WTC11 (cell line): ENCODE data around the gene TMEM63C. TPM values are rescaled to one million over a fixed set of nuclear protein-coding genes. Genes with fewer than 3 reads are reported as not detected.

Source experiments
- ATAC-seq: fragments of 200-7000 bp; cut with Tn5 transposase; 2 replicates; pipeline ENCODE4 v1.10.0; 2021; ENCODE audit warnings: mild to moderate bottlenecking, moderate library complexity
- CTCF ChIA-PET: fragments of 300-600 bp; sonication (Branson Sonifier 250); formaldehyde crosslinking; loops from one replicate; lab custom pipeline; 2021; ENCODE audit warnings: antibody characterized with exemption; lab: Charles Lee
- POLR2A ChIA-PET: fragments of 350-600 bp; sonication (Branson Sonifier 250); formaldehyde crosslinking; loops from one replicate; lab custom pipeline; 2021; ENCODE audit warnings: antibody characterized with exemption; lab: Charles Lee
- DNase-seq: peaks from one replicate; pipeline ENCODE4 v3.0.0; 2021; ENCODE audit warnings: low spot score
- H3K27ac Mint-ChIP-seq: 2 replicates; pipeline ENCODE4 v1.8.0; 2021; ENCODE audit warnings: mixed read lengths
- H3K27me3 Mint-ChIP-seq: 2 replicates; pipeline ENCODE4 v1.8.0; 2021; ENCODE audit warnings: low read depth, mild to moderate bottlenecking, moderate library complexity, mixed read lengths
- H3K36me3 Mint-ChIP-seq: 2 replicates; pipeline ENCODE4 v1.8.0; 2021; ENCODE audit warnings: mixed read lengths
- H3K4me1 Mint-ChIP-seq: 2 replicates; pipeline ENCODE4 v1.8.0; 2022; ENCODE audit warnings: mixed read lengths
- H3K4me3 Mint-ChIP-seq: 2 replicates; pipeline ENCODE4 v1.8.0; 2021; ENCODE audit warnings: mild to moderate bottlenecking, moderate library complexity, mixed read lengths
- H3K9me3 Mint-ChIP-seq: 2 replicates; pipeline ENCODE4 v1.8.0; 2021; ENCODE audit warnings: mixed read lengths
- ATF1 ChIP-seq: sonication (generic); formaldehyde crosslinking; IDR thresholded peaks from 2 replicates; pipeline ENCODE4 v1.8.1; 2023; ENCODE audit warnings: mild to moderate bottlenecking, moderate library complexity, missing genetic modification reagents
- ATF2 ChIP-seq: sonication (generic); formaldehyde crosslinking; IDR thresholded peaks from 2 replicates; pipeline ENCODE4 v1.8.1; 2022; ENCODE audit warnings: low read depth, missing genetic modification reagents, borderline replicate concordance
- CDX4 ChIP-seq: fragments of 250-450 bp; sonication (Bioruptor Pico); IDR thresholded peaks from 2 replicates; pipeline ENCODE4 v1.9.0; 2021; ENCODE audit warnings: moderate library complexity, mild to moderate bottlenecking, inconsistent platforms, borderline replicate concordance
- ERG ChIP-seq: fragments of 250-450 bp; sonication (Bioruptor Pico); IDR thresholded peaks from 2 replicates; pipeline ENCODE4 v1.8.0; 2021; ENCODE audit warnings: mild to moderate bottlenecking
- GABPB1 ChIP-seq: sonication (generic); formaldehyde crosslinking; IDR thresholded peaks from 2 replicates; pipeline ENCODE4 v1.8.1; 2023; ENCODE audit warnings: mild to moderate bottlenecking, missing genetic modification reagents
- JAZF1 ChIP-seq: fragments of 250-450 bp; sonication (Bioruptor Pico); IDR thresholded peaks from 2 replicates; pipeline ENCODE4 v1.9.0; 2021; ENCODE audit warnings: moderate library complexity, mild to moderate bottlenecking, inconsistent platforms
- NFYB ChIP-seq: sonication (generic); formaldehyde crosslinking; conservative IDR thresholded peaks from 2 replicates; pipeline ENCODE4 v1.8.0; 2022; ENCODE audit warnings: low read depth, missing genetic modification reagents
- SMAD3 ChIP-seq: sonication (generic); formaldehyde crosslinking; IDR thresholded peaks from 2 replicates; pipeline ENCODE4 v1.8.0; 2022; ENCODE audit warnings: missing genetic modification reagents, mild to moderate bottlenecking, borderline replicate concordance
- TP53 ChIP-seq: sonication (generic); formaldehyde crosslinking; IDR thresholded peaks from 2 replicates; pipeline ENCODE4 v1.8.1; 2023; ENCODE audit warnings: mild to moderate bottlenecking, missing genetic modification reagents
- ZBTB21 ChIP-seq: sonication (generic); formaldehyde crosslinking; IDR thresholded peaks from 2 replicates; pipeline ENCODE4 v1.8.1; 2023; ENCODE audit warnings: mild to moderate bottlenecking, missing genetic modification reagents, borderline replicate concordance
- ZNF317 ChIP-seq: sonication (generic); formaldehyde crosslinking; IDR thresholded peaks from 2 replicates; pipeline ENCODE4 v1.8.1; 2023; ENCODE audit warnings: low read depth, mild to moderate bottlenecking, moderate library complexity, missing genetic modification reagents, borderline replicate concordance
- ZNF512 ChIP-seq: sonication (generic); formaldehyde crosslinking; IDR thresholded peaks from 2 replicates; pipeline ENCODE4 v1.8.1; 2022; ENCODE audit warnings: missing genetic modification reagents, borderline replicate concordance
- ZSCAN18 ChIP-seq: fragments of 250-450 bp; sonication (Bioruptor Pico); IDR thresholded peaks from 2 replicates; pipeline ENCODE4 v2.1.2; 2022; ENCODE audit warnings: mild to moderate bottlenecking, moderate library complexity
- total RNA-seq: library from RNA; stranded (reverse); gene quantifications from 3 replicates; pipeline ENCODE4 v1.2.3, GENCODE V29; 2021
- TF ChIP-seq, protein P1 (sequence below): sonication (generic); formaldehyde crosslinking; IDR thresholded peaks from 2 replicates; pipeline ENCODE4 v1.8.0; 2023; ENCODE audit warnings: missing genetic modification reagents, mild to moderate bottlenecking, borderline replicate concordance
- TF ChIP-seq, protein P2 (sequence below): fragments of 250-450 bp; sonication (Bioruptor Pico); conservative IDR thresholded peaks from 2 replicates; pipeline ENCODE4 v1.9.0; 2021; ENCODE audit warnings: mild to moderate bottlenecking
- TF ChIP-seq, protein P3 (sequence below): sonication (generic); formaldehyde crosslinking; IDR thresholded peaks from 2 replicates; pipeline ENCODE4 v1.8.0; 2023; ENCODE audit warnings: missing genetic modification reagents

The TMEM63C gene
- total RNA-seq, 1 experiment from 2014 or later = 8.8 TPM

DNA sequence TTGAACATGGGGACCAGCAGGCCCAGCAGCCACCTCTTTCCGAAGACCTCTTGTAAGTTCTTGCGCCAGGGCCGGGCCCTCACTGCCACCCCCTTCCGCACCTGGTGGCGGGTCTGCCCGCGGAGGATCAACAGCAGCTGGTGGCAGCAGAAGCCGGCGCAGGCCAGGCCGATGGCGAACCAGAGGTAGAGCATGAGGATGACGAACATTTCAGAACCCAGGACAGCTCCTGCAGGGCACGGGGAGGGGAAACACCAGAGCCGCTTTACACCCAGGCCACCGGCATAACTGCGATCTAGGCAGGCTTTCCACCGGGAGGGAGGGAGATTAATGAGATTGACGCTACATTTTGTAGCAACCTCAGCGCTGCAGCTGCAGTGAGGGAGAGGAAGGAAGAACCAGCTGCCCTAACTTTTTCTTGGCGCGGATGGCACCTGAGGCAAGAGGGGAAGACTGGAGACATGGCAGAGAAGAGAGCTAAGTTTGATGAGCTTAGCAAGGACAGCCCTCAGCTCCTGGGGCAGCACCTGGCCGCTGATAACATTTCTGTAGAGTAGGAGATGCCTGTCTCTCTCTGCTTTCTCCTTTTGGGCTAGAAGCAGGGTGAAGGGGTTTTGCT lies 47.8 kb upstream of the TMEM63C start:
- ChIA-PET CTCF (interaction anchor here (0.6 to 2.0 kb wide), 11 partner anchors 9 to 258 kb away, joined by 3 to 19 read pairs (median 4); partner anchors contain the start of gene CIPC), POLR2A (interaction anchor here (0.9 to 1.2 kb wide), 3 partner anchors 35 to 71 kb away, joined by 3 to 4 read pairs (median 3); partner anchors contain the start of gene CIPC)
- ATAC-seq = peak; percentile 91
- H3K9me3 Mint-ChIP-seq = no peaks in the 10 kb centered on the region
- H3K36me3 Mint-ChIP-seq = peaks cover 32% of the 10 kb centered on the region
- H3K4me1 Mint-ChIP-seq = peaks cover 3% of the 10 kb centered on the region
- no peak overlapping the region for H3K4me3 Mint-ChIP-seq
- no peaks in the 10 kb centered on the region for H3K27me3 Mint-ChIP-seq
- H3K27ac Mint-ChIP-seq = peak overlapping the region; percentile 36
- peak; percentile 83 for DNase-seq
- TF ChIP-seq SMAD3 (CRISPR knock-in tag) = 0 out of 2 replicates have a peak, but pooled peaks have one; percentile 32
- TF ChIP-seq, protein P1, sequence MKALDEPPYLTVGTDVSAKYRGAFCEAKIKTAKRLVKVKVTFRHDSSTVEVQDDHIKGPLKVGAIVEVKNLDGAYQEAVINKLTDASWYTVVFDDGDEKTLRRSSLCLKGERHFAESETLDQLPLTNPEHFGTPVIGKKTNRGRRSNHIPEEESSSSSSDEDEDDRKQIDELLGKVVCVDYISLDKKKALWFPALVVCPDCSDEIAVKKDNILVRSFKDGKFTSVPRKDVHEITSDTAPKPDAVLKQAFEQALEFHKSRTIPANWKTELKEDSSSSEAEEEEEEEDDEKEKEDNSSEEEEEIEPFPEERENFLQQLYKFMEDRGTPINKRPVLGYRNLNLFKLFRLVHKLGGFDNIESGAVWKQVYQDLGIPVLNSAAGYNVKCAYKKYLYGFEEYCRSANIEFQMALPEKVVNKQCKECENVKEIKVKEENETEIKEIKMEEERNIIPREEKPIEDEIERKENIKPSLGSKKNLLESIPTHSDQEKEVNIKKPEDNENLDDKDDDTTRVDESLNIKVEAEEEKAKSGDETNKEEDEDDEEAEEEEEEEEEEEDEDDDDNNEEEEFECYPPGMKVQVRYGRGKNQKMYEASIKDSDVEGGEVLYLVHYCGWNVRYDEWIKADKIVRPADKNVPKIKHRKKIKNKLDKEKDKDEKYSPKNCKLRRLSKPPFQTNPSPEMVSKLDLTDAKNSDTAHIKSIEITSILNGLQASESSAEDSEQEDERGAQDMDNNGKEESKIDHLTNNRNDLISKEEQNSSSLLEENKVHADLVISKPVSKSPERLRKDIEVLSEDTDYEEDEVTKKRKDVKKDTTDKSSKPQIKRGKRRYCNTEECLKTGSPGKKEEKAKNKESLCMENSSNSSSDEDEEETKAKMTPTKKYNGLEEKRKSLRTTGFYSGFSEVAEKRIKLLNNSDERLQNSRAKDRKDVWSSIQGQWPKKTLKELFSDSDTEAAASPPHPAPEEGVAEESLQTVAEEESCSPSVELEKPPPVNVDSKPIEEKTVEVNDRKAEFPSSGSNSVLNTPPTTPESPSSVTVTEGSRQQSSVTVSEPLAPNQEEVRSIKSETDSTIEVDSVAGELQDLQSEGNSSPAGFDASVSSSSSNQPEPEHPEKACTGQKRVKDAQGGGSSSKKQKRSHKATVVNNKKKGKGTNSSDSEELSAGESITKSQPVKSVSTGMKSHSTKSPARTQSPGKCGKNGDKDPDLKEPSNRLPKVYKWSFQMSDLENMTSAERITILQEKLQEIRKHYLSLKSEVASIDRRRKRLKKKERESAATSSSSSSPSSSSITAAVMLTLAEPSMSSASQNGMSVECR = peak; percentile 86
- no peak for TF ChIP-seq GABPB1 (CRISPR knock-in tag)
- no peak for TF ChIP-seq NFYB (CRISPR knock-in tag)
- no peak for TF ChIP-seq JAZF1 (CRISPR knock-in tag)
- TF ChIP-seq CDX4 (CRISPR knock-in tag) = no peak
- TF ChIP-seq ATF2 = no peak
- TF ChIP-seq ERG (CRISPR knock-in tag) = no peak
- TF ChIP-seq, protein P2, sequence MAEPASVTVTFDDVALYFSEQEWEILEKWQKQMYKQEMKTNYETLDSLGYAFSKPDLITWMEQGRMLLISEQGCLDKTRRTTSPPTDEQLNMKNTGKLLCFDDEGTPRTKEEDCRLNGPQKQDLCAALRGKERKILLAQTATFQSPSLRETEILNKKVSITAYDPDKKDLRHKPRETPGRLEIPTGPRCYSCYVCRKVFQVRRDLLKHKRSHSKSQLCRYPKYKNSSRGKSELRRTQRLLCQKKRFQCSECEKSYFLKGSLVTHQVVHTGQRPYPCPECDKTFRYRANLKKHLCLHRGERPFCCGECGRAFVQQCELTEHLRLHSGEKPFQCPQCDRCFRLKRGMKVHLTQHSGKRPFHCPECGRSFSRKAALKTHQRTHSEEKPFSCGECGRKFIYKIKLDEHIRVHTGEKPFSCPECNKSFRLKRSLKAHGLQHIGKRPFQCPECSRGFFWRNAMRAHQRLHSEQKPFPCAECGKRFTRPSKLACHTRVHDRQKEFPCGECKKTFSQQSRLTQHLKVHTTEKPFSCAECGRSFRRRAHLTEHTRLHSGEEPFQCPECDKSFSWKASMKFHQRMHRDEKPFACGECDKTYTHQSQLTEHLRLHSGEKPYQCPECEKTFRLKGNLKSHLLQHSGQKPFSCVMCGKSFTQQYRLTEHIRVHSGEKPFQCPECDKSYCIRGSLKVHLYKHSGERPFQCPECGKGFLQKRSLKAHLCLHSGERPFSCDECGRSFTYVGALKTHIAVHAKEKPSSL (CRISPR knock-in tag) = no peak
- no peak for TF ChIP-seq ATF1 (CRISPR knock-in tag)
- no peak for TF ChIP-seq ZBTB21 (CRISPR knock-in tag)
- no peak for TF ChIP-seq ZSCAN18 (CRISPR knock-in tag)
- TF ChIP-seq, protein P3, sequence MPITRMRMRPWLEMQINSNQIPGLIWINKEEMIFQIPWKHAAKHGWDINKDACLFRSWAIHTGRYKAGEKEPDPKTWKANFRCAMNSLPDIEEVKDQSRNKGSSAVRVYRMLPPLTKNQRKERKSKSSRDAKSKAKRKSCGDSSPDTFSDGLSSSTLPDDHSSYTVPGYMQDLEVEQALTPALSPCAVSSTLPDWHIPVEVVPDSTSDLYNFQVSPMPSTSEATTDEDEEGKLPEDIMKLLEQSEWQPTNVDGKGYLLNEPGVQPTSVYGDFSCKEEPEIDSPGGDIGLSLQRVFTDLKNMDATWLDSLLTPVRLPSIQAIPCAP = peak; percentile 70; the same call in 1 of the 2 replicates
- no peak for TF ChIP-seq ZNF317 (CRISPR knock-in tag)
- TF ChIP-seq ZNF512 = no peak
- 0 out of 2 replicates have a peak, but pooled peaks have one; percentile 48 for TF ChIP-seq TP53 (CRISPR knock-in tag)
